Liver (tissue), 3 donors: ENCODE data around the gene ZNF217.
"Not testable (repeated sequence)": the region's sequence is repeated elsewhere in the genome, so short reads cannot be mapped to it uniquely, and the experiment has no call there.

Source experiments
- FOXA1 ChIP-seq: IDR thresholded peaks from 2 replicates; pipeline ENCODE4 v1.6.1; 2016; ENCODE audit warnings: antibody characterized with exemption
- JUND ChIP-seq, 2 donors: IDR thresholded peaks; 2 replicates each; pipeline ENCODE4 v1.6.1; 2016; ENCODE audit warnings: antibody characterized with exemption in 2 of 2
- MAX ChIP-seq: IDR thresholded peaks from 2 replicates; pipeline ENCODE4 v1.6.1; 2016; ENCODE audit warnings: antibody characterized with exemption
- RAD21 ChIP-seq, 2 donors: IDR thresholded peaks; 2 replicates each; pipeline ENCODE4 v1.6.1; 2016; ENCODE audit warnings: antibody characterized with exemption in 2 of 2, mild to moderate bottlenecking in 2 of 2
- SP1 ChIP-seq: IDR thresholded peaks from 2 replicates; pipeline ENCODE4 v1.6.1; 2018; ENCODE audit warnings: antibody characterized with exemption, mild to moderate bottlenecking
- TAF1 ChIP-seq: conservative IDR thresholded peaks from 2 replicates; pipeline ENCODE4 v1.6.1; 2016; ENCODE audit warnings: antibody characterized with exemption, mild to moderate bottlenecking
- YY1 ChIP-seq: IDR thresholded peaks from 2 replicates; pipeline ENCODE4 v1.6.1; 2016; ENCODE audit warnings: antibody characterized with exemption, mild to moderate bottlenecking
- TF ChIP-seq, protein P1 (sequence below): fragments of 150-350 bp; IDR thresholded peaks from 2 replicates; pipeline ENCODE4 v1.5.1; 2017; ENCODE audit warnings: improper control_type of control experiment, low read depth, low read length; ENCODE audit not compliant: missing input control
- TF ChIP-seq, protein P2 (sequence below): IDR thresholded peaks from 2 replicates; pipeline ENCODE4 v1.6.1; 2016; ENCODE audit warnings: antibody characterized with exemption, mild to moderate bottlenecking
- donor health status: healthy.
- donor health status: healthy.

- not testable (repeated sequence) for TF ChIP-seq RAD21 (IDR thresholded peaks at IDR 0.05); YY1; SP1; TAF1; JUND (IDR thresholded peaks at IDR 0.05); FOXA1; MAX
- TF ChIP-seq, protein P1, sequence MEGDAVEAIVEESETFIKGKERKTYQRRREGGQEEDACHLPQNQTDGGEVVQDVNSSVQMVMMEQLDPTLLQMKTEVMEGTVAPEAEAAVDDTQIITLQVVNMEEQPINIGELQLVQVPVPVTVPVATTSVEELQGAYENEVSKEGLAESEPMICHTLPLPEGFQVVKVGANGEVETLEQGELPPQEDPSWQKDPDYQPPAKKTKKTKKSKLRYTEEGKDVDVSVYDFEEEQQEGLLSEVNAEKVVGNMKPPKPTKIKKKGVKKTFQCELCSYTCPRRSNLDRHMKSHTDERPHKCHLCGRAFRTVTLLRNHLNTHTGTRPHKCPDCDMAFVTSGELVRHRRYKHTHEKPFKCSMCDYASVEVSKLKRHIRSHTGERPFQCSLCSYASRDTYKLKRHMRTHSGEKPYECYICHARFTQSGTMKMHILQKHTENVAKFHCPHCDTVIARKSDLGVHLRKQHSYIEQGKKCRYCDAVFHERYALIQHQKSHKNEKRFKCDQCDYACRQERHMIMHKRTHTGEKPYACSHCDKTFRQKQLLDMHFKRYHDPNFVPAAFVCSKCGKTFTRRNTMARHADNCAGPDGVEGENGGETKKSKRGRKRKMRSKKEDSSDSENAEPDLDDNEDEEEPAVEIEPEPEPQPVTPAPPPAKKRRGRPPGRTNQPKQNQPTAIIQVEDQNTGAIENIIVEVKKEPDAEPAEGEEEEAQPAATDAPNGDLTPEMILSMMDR, result not testable (repeated sequence)
- TF ChIP-seq, protein P2, sequence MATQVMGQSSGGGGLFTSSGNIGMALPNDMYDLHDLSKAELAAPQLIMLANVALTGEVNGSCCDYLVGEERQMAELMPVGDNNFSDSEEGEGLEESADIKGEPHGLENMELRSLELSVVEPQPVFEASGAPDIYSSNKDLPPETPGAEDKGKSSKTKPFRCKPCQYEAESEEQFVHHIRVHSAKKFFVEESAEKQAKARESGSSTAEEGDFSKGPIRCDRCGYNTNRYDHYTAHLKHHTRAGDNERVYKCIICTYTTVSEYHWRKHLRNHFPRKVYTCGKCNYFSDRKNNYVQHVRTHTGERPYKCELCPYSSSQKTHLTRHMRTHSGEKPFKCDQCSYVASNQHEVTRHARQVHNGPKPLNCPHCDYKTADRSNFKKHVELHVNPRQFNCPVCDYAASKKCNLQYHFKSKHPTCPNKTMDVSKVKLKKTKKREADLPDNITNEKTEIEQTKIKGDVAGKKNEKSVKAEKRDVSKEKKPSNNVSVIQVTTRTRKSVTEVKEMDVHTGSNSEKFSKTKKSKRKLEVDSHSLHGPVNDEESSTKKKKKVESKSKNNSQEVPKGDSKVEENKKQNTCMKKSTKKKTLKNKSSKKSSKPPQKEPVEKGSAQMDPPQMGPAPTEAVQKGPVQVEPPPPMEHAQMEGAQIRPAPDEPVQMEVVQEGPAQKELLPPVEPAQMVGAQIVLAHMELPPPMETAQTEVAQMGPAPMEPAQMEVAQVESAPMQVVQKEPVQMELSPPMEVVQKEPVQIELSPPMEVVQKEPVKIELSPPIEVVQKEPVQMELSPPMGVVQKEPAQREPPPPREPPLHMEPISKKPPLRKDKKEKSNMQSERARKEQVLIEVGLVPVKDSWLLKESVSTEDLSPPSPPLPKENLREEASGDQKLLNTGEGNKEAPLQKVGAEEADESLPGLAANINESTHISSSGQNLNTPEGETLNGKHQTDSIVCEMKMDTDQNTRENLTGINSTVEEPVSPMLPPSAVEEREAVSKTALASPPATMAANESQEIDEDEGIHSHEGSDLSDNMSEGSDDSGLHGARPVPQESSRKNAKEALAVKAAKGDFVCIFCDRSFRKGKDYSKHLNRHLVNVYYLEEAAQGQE, result not testable (repeated sequence)
These were observed 27.0 kb downstream of the ZNF217 start for GRCh38 chr20:53566623-53567022.
